Measurements from ENCODE around the gene MLC1. TPM values are rescaled to one million over a fixed set of nuclear protein-coding genes. Genes with fewer than 3 reads are reported as not detected.

Gene MLC1
- total RNA-seq, 1 donor, result under 0.01 TPM

DNA sequence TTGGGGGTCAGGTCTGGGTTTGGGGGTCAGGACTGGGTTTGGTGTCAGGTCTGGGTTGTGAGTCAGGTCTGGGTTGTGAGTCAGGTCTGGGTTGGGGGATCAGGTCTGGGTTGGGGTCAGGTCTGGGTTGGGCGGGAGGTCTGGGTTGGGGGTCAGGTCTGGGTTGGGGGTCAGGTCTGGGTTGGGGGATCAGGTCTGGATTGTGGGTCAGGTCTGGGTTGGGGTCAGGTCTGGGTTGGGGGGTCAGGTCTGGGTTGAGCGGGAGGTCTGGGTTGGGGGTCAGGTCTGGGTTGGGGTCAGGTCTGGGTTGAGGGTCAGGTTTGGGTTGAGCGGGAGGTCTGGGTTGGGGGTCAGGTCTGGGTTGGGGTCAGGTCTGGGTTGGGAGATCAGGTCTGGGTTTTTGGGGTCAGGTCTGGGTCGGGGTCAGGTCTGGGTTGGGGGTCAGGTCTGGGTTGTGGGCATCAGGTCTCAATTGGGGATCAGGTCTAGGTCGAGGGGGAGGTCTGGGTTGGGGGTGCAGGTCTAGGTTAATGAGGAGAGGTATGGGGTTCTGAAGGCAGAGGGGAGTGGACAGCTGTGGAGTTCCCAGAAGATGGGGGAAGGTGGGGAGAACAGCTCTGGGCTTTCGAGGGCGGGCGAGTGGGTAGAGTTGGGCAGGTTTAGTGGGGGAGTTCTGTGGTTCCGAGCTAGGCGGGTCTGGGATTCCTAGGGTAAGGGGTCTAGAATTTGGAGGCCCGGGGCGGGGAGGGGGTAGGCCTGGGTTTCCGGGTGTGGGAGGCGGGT, 27.8 kb downstream of the MLC1 start:
- Histone ChIP-seq H3K27me3 (ENCODE audit: insufficient read depth, low read length) (peaks cover 17% of the 10 kb centered on the region), H2AFZ (ENCODE audit: low read length) (no peak overlapping the region), H3K79me2 (ENCODE audit: insufficient read depth, low read length) (no peaks in the 10 kb centered on the region), H3K4me2 (ENCODE audit: insufficient read depth, low read length) (no peak overlapping the region), H3K4me3 (ENCODE audit: insufficient read depth, low read length) (no peak overlapping the region), H3K27ac (ENCODE audit: low read depth, low read length) (no peak overlapping the region), H4K20me1 (ENCODE audit: insufficient read depth, low read length) (no peaks in the 10 kb centered on the region), H3K4me1 (ENCODE audit: insufficient read depth, low read length) (no peaks in the 10 kb centered on the region), H3K36me3 (ENCODE audit: insufficient read depth, low read length) (no peaks in the 10 kb centered on the region), H3K9me3 (ENCODE audit: low read depth, low read length) (peaks cover 7% of the 10 kb centered on the region)
- DNase-seq (ENCODE audit: insufficient read length, low spot score, missing footprints), result no peak
- no peak for TF ChIP-seq CTCF (IDR thresholded peaks at IDR 0.05; ENCODE audit: extremely low read depth, low read depth, low read length)

- Histone ChIP-seq H3K4me2 (ENCODE audit: insufficient read depth, low read length) (no peak overlapping the region), H4K20me1 (ENCODE audit: insufficient read depth, low read length) (no peaks in the 10 kb centered on the region), H3K27ac (ENCODE audit: low read depth, low read length) (no peak overlapping the region), H3K79me2 (ENCODE audit: insufficient read depth, low read length) (no peaks in the 10 kb centered on the region), H3K4me1 (ENCODE audit: insufficient read depth, low read length) (no peaks in the 10 kb centered on the region), H3K27me3 (ENCODE audit: insufficient read depth, low read length) (peaks cover 17% of the 10 kb centered on the region), H3K36me3 (ENCODE audit: insufficient read depth, low read length) (no peaks in the 10 kb centered on the region), H2AFZ (ENCODE audit: low read length) (no peak overlapping the region), H3K9me3 (ENCODE audit: low read depth, low read length) (peaks cover 7% of the 10 kb centered on the region), H3K4me3 (ENCODE audit: insufficient read depth, low read length) (no peak overlapping the region)
- no peak for TF ChIP-seq CTCF (IDR thresholded peaks at IDR 0.05; ENCODE audit: extremely low read depth, low read depth, low read length)
- no peak for DNase-seq (ENCODE audit: insufficient read length, low spot score, missing footprints)
Observed at GRCh38 chr22:50056214-50056972, 28.8 kb downstream of the MLC1 start.

DNA sequence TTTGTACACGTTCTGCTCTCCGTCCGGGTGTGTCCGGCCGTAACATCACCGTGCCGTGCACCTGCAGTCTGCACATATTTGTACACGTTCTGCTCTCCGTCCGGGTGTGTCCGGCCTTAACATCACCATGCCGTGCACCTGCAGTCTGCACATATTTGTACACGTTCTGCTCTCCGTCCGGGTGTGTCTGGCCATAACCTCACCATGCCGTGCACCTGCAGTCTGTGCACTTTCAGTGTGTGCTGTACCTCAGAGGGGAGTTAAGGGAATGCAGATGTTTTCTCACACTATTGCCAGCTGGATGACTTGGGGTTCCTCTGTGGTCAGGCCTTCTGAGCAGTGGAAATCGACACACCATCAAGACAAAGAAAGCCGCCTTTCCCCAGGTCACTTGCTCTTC, 31.4 kb downstream of the MLC1 start:
- H3K4me1 ChIP-seq (ENCODE audit: insufficient read depth, low read length), result no peaks in the 10 kb centered on the region
- H3K79me2 ChIP-seq (ENCODE audit: insufficient read depth, low read length), result no peaks in the 10 kb centered on the region
- no peak for TF ChIP-seq CTCF (IDR thresholded peaks at IDR 0.05; ENCODE audit: extremely low read depth, low read depth, low read length)
- no peak overlapping the region for H3K27ac ChIP-seq (ENCODE audit: low read depth, low read length)
- H3K9me3 ChIP-seq (ENCODE audit: low read depth, low read length), result peaks cover 7% of the 10 kb centered on the region
- no peak overlapping the region for H2AFZ ChIP-seq (ENCODE audit: low read length)
- H3K36me3 ChIP-seq (ENCODE audit: insufficient read depth, low read length), result no peaks in the 10 kb centered on the region
- no peak overlapping the region for H3K4me2 ChIP-seq (ENCODE audit: insufficient read depth, low read length)
- H3K4me3 ChIP-seq (ENCODE audit: insufficient read depth, low read length), result no peak overlapping the region
- no peaks in the 10 kb centered on the region for H4K20me1 ChIP-seq (ENCODE audit: insufficient read depth, low read length)
- H3K27me3 ChIP-seq (ENCODE audit: insufficient read depth, low read length), result peaks cover 5% of the 10 kb centered on the region
- no peak for DNase-seq (ENCODE audit: insufficient read length, low spot score, missing footprints)

DNA sequence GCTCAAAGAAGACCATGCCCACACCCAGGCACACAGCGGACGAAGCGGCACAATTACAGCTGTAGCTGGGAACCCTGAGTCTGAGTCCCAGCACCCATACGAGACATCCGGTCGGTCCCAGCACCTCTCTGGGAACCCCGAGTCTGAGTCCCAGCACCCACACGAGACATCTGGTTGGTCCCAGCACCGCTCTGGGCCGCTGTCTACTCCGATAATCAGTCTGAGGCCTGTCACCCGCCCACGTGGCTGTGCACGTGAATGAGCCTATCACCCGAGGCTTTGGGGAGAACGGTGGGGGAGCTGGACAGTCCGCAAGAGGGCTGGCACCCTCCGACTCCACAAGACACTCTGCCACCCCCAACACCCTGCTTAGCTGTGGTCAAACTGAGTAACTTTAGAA, 33.3 kb downstream of the MLC1 start:
- no peaks in the 10 kb centered on the region for H3K79me2 ChIP-seq (ENCODE audit: insufficient read depth, low read length)
- no peaks in the 10 kb centered on the region for H3K36me3 ChIP-seq (ENCODE audit: insufficient read depth, low read length)
- no peak for TF ChIP-seq CTCF (IDR thresholded peaks at IDR 0.05; ENCODE audit: extremely low read depth, low read depth, low read length)
- no peak overlapping the region for H3K4me2 ChIP-seq (ENCODE audit: insufficient read depth, low read length)
- no peaks in the 10 kb centered on the region for H3K27me3 ChIP-seq (ENCODE audit: insufficient read depth, low read length)
- no peak overlapping the region for H3K4me3 ChIP-seq (ENCODE audit: insufficient read depth, low read length)
- no peaks in the 10 kb centered on the region for H3K4me1 ChIP-seq (ENCODE audit: insufficient read depth, low read length)
- H2AFZ ChIP-seq (ENCODE audit: low read length), result no peak overlapping the region
- H3K27ac ChIP-seq (ENCODE audit: low read depth, low read length), result no peak overlapping the region
- no peak for DNase-seq (ENCODE audit: insufficient read length, low spot score, missing footprints)
- H4K20me1 ChIP-seq (ENCODE audit: insufficient read depth, low read length), result no peaks in the 10 kb centered on the region
- peaks cover 7% of the 10 kb centered on the region for H3K9me3 ChIP-seq (ENCODE audit: low read depth, low read length)

All from osteoblast (primary cell).